ENCODE results near the gene TNNI2.

The TNNI2 gene

DNA sequence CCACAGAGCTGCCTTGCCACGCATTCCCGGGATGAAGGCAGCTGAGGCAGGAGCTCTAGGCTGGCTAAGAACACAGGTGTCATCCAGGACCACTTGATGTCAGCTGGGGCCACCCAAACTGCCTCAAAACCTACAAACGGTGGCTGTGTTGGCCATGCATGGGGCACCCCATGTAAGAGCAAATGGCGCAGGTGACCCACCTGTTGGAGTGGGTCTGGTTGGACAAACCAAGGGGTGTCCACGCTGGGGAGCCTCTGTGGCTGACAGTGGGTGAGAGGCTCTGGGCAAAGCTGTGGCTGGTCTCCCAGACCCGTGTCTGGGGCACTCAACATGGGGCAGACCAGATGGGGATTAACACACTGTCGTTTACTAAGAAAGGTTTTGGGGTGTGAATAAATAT, 23.0 kb upstream of the TNNI2 start:
- H3K27ac ChIP-seq: no peak overlapping the region
- TF ChIP-seq, protein P1, sequence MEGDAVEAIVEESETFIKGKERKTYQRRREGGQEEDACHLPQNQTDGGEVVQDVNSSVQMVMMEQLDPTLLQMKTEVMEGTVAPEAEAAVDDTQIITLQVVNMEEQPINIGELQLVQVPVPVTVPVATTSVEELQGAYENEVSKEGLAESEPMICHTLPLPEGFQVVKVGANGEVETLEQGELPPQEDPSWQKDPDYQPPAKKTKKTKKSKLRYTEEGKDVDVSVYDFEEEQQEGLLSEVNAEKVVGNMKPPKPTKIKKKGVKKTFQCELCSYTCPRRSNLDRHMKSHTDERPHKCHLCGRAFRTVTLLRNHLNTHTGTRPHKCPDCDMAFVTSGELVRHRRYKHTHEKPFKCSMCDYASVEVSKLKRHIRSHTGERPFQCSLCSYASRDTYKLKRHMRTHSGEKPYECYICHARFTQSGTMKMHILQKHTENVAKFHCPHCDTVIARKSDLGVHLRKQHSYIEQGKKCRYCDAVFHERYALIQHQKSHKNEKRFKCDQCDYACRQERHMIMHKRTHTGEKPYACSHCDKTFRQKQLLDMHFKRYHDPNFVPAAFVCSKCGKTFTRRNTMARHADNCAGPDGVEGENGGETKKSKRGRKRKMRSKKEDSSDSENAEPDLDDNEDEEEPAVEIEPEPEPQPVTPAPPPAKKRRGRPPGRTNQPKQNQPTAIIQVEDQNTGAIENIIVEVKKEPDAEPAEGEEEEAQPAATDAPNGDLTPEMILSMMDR (conservative IDR thresholded peaks at IDR 0.05): no peak
- TF ChIP-seq ZFX (IDR thresholded peaks at IDR 0.05): no peak

GRCh38 chr11:1817000-1817399, 21.8 kb upstream of the TNNI2 start:
- TF ChIP-seq, protein P1 (conservative IDR thresholded peaks at IDR 0.05): no peak
- TF ChIP-seq ZFX (IDR thresholded peaks at IDR 0.05): no peak
- no peak overlapping the region for H3K27ac ChIP-seq

DNA sequence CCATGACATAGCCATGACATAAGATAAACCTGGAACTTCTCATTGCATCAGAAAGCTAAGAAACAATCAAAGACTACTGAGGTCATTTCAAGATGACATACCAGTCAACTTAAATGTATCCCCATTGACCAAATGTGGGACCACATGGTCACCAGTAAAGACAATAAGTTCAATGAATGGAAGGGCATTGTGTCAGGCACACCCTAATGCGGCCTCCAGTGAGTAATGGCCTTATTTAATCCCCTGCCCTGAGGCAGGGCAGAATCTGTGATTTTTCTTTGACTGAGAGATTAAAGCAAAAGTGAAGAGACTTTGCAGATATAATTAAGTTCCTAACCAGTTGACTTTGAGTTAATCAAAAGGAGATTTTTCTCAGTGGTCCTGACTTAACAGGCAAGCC, 21.3 kb upstream of the TNNI2 start:
- TF ChIP-seq, protein P1 (conservative IDR thresholded peaks at IDR 0.05): no peak
- TF ChIP-seq ZFX (IDR thresholded peaks at IDR 0.05): no peak
- H3K27ac ChIP-seq: no peak overlapping the region

DNA sequence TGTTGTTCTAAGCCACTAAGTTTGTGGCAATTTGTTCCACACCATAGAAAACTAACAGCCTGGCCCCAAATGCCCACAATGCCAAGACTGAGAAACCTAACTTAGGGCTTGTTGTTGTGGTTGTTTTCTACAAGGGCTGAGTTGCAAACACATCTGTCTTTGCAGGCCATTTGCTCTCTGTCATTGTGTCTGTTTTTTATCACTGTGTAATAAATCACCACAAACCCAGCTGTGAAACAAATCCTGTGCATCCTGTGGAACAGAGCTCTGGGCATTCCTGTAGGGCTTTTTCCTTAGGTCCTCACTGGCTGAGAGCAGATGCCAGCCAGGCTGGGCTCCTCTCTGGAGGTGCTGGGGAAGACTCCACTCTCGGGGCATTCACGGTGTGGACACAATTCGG, 19.7 kb upstream of the TNNI2 start:
- H3K27ac ChIP-seq: no peak overlapping the region
- no peak for TF ChIP-seq ZFX (IDR thresholded peaks at IDR 0.05)
- TF ChIP-seq, protein P1 (conservative IDR thresholded peaks at IDR 0.05): no peak

DNA sequence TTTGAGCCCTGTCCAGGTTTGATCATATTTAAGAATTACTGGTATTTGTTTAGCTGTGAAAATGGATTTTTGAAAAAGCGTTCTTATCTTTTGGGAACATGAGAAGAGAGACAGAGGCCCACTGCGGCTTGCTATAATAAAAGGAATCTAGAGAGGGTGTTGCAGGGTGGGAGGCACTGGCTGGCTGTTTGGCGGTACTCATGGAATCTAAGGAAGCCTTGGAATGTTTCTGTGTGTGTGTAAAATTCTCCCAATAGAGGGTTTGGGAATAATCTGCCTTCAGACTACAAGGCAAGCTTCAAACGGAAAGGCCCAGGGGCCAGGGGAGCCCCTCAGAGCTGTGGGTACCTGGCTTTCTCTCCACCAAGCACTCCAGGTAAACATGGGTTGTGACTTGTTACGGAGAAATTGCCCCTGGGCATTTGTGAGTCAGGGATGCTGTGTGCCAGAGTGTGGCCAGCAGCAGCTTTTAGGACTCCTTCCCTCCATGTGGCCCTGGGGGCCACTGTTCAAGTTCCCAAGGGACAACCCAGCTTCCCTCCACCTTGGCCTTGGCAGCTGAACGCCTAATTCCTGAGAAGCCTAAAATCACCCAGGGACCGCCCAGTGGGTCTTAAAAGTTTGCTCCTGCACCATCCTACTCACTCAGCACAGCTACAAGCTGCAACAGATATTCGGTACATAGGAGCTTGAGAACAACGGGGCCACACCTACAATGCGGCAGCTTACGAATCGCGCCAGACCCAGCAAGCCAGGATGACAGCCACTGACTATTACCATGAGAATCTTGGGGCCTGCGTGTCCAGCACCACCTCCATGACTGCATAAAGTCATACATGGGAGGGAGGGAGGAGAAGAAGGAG, 18.1 kb upstream of the TNNI2 start:
- TF ChIP-seq, protein P1 (conservative IDR thresholded peaks at IDR 0.05): no peak
- TF ChIP-seq ZFX (IDR thresholded peaks at IDR 0.05): no peak
- no peak overlapping the region for H3K27ac ChIP-seq

GRCh38 chr11:1821562-1821961, 17.2 kb upstream of the TNNI2 start:
- TF ChIP-seq, protein P1 (conservative IDR thresholded peaks at IDR 0.05): no peak
- TF ChIP-seq ZFX (IDR thresholded peaks at IDR 0.05): no peak
- no peak overlapping the region for H3K27ac ChIP-seq

DNA sequence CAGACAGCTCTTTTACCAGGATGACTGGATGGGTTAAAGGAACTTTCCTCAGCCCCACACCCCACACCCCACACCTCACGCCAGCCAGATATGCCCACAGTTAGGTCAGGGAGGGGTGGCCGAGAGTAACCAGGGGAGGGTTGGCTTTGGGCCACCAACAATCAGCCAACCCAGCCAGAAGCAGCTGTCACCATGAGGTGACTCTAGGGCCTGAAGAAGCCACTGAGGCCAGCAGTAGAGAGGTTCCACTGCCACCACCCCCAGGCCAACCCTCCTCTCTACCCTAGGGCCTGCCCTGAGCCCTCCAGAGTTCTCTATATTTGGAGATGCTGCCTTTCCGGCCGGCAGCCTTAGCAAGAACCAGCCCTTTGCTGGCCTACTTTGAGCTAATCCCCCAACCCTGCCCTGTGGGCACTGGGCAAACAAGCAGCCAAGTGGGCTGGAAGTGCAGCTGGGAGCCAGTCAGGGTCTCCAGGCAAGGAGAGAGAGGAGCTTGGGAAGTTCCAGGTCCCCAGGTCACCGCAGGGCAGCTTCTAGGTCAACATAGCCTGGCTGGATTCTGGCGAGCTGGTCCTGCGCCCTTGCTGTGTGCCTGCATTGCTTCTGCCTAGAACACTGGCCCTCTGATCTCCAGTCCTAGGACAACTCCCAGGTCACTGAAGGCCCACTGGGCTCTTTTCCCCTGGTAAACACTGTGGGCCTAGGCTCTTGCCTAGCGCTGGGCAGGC, 16.0 kb upstream of the TNNI2 start:
- H3K27ac ChIP-seq: no peak overlapping the region
- TF ChIP-seq, protein P1 (conservative IDR thresholded peaks at IDR 0.05): no peak
- no peak for TF ChIP-seq ZFX (IDR thresholded peaks at IDR 0.05)

Measured in C4-2B (cell line).